HG03439 (cell line): Measurements from ENCODE around the gene ARG1.

Experiments
- ATAC-seq: cut with Tn5 transposase; IDR thresholded peaks from one replicate; pipeline ENCODE4 v1.9.1; 2021; ENCODE audit warnings: mild to moderate bottlenecking, moderate library complexity; ENCODE audit not compliant: unreplicated experiment

Gene ARG1

GRCh38 chr6:131581523-131581922 lies 8.5 kb downstream of the ARG1 start:
- no peak for ATAC-seq

GRCh38 chr6:131586543-131586942 lies 13.5 kb downstream of the ARG1 start:
- ATAC-seq: no peak

GRCh38 chr6:131587909-131588308 lies 14.9 kb downstream of the ARG1 start:
- ATAC-seq: no peak

- no peak for ATAC-seq
Measured at GRCh38 chr6:131588643-131589042, 15.6 kb downstream of the ARG1 start.

- ATAC-seq: no peak
Measured at GRCh38 chr6:131592935-131593334, 19.9 kb downstream of the ARG1 start.

GRCh38 chr6:131594074-131594473 lies 21.0 kb downstream of the ARG1 start:
- no peak for ATAC-seq

- ATAC-seq: no peak
Measured at GRCh38 chr6:131597446-131597845, 24.4 kb downstream of the ARG1 start.

GRCh38 chr6:131600716-131601115 lies 27.7 kb downstream of the ARG1 start:
- no peak for ATAC-seq

GRCh38 chr6:131602781-131603312 lies 29.8 kb downstream of the ARG1 start:
- no peak for ATAC-seq

GRCh38 chr6:131613296-131613925 lies 40.4 kb downstream of the ARG1 start:
- ATAC-seq: no peak

GRCh38 chr6:131615275-131615674 lies 42.2 kb downstream of the ARG1 start:
- no peak for ATAC-seq

- peak; percentile 98 for ATAC-seq
Measured at GRCh38 chr6:131627724-131628682, 55.0 kb downstream of the ARG1 start, which contains the start of gene MED23. Gene MED23, minus strand, starts transcription at chr6:131628242. Its CDS starts 193 bp downstream, at chr6:131628049.

- ATAC-seq: no peak
Measured at GRCh38 chr6:131628726-131629125, 55.7 kb downstream of the ARG1 start.

GRCh38 chr6:131629651-131630050 lies 56.6 kb downstream of the ARG1 start:
- no peak for ATAC-seq

GRCh38 chr6:131631625-131632289 lies 58.7 kb downstream of the ARG1 start:
- ATAC-seq: no peak
